Body of pancreas (tissue), 4 donors: ENCODE results near the gene ABHD6.

Experiments
- POLR2A ChIP-seq, 3 donors: fragments of 450-650 bp; IDR thresholded peaks; one replicate each; pipeline ENCODE4 v1.6.1; 2016; ENCODE audit warnings: antibody characterized with exemption in 3 of 3, mild to moderate bottlenecking in 2 of 3
- TF ChIP-seq, protein P1 (sequence below), 7 experiments: fragments of 450-650 bp in 4 of 7; fragments of 200-600 bp in 3 of 7; sonication (generic) in 3 of 7; IDR thresholded peaks; one replicate each; pipeline ENCODE4 v1.5.1; 2016 to 2019; ENCODE audit warnings: antibody characterized with exemption in 7 of 7

GRCh38 chr3:58218904-58219303, 18.7 kb upstream of the ABHD6 start:
- TF ChIP-seq, protein P1, sequence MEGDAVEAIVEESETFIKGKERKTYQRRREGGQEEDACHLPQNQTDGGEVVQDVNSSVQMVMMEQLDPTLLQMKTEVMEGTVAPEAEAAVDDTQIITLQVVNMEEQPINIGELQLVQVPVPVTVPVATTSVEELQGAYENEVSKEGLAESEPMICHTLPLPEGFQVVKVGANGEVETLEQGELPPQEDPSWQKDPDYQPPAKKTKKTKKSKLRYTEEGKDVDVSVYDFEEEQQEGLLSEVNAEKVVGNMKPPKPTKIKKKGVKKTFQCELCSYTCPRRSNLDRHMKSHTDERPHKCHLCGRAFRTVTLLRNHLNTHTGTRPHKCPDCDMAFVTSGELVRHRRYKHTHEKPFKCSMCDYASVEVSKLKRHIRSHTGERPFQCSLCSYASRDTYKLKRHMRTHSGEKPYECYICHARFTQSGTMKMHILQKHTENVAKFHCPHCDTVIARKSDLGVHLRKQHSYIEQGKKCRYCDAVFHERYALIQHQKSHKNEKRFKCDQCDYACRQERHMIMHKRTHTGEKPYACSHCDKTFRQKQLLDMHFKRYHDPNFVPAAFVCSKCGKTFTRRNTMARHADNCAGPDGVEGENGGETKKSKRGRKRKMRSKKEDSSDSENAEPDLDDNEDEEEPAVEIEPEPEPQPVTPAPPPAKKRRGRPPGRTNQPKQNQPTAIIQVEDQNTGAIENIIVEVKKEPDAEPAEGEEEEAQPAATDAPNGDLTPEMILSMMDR (IDR thresholded peaks at IDR 0.05), result no peak
- no peak for TF ChIP-seq POLR2A (IDR thresholded peaks at IDR 0.05)
